K562 (cell line): Measurements from ENCODE around the gene DDC. TPM values are rescaled to one million over a fixed set of nuclear protein-coding genes. Genes with fewer than 3 reads are reported as not detected.
A peak's percentile ranks its signal among the peaks of the same experiment; 100 is the strongest.

Source experiments
- ARID1B ChIP-seq: fragments of 450-650 bp; IDR thresholded peaks from 2 replicates; pipeline ENCODE4 v1.6.1; 2016; ENCODE audit warnings: antibody characterized with exemption, mild to moderate bottlenecking, inconsistent platforms
- CREM ChIP-seq: IDR thresholded peaks from 2 replicates; pipeline ENCODE4 v1.6.1; 2014; ENCODE audit warnings: antibody characterized with exemption, low read depth
- ZNF316 ChIP-seq: fragments of 450-650 bp; IDR thresholded peaks from 2 replicates; pipeline ENCODE4 v1.6.1; 2016
- polyA plus RNA-seq, 8 experiments: library from polyadenylated mRNA; depleted of rRNA in 4 of 8; stranded (reverse) in 5 of 8; unstranded in 3 of 8; fragments of >200 nt; fragmentation: Nextera tagmentation in 2 of 8; fragmentation: Illumina TruSeq in 1 of 8; extraction: Ambion mirVana in 2 of 8; extraction: Trizol in 1 of 8; gene quantifications; 2 replicates each; pipeline versions ENCODE4 v1.2.1 to v1.2.3, GENCODE V29; 2011 to 2014; ENCODE audit warnings: inconsistent platforms in 1 of 8, missing spikeins in 1 of 8
- total RNA-seq, 7 experiments: library from RNA; depleted of rRNA in 6 of 7; stranded (reverse); fragments of >200 nt in 6 of 7; fragmentation: Illumina TruSeq in 2 of 7; extraction: Trizol in 2 of 7; gene quantifications; 2 replicates each; pipeline versions ENCODE4 v1.2.1 to v1.2.3, GENCODE V29; 2011 to 2021; ENCODE audit warnings: low replicate concordance in 1 of 7
- TF ChIP-seq, protein P1 (sequence below), 2 experiments: fragments of 450-650 bp in 1 of 2; sonication (generic) in 1 of 2; formaldehyde crosslinking in 1 of 2; IDR thresholded peaks in 1 of 2; conservative IDR thresholded peaks in 1 of 2; 2 replicates each; pipeline versions ENCODE4 v1.6.1 to v1.8.1; 2016 to 2023; ENCODE audit warnings: mild to moderate bottlenecking in 2 of 2, moderate library complexity in 2 of 2, inconsistent platforms in 1 of 2, missing genetic modification reagents in 1 of 2
- TF ChIP-seq, protein P2 (sequence below): sonication (generic); formaldehyde crosslinking; IDR thresholded peaks from 2 replicates; pipeline ENCODE4 v1.8.0; 2023; ENCODE audit warnings: mild to moderate bottlenecking, missing genetic modification reagents
- TF ChIP-seq, protein P3 (sequence below): IDR thresholded peaks from 2 replicates; pipeline ENCODE4 v1.6.1; 2012; ENCODE audit warnings: low read depth, low read length, improper control_type of control experiment, borderline replicate concordance

Gene DDC
- total and polyA plus RNA-seq, 9 of the 15 experiments (the other 6 are each of a cell fraction or from before 2014, with no cell fraction given) = not detected

DNA sequence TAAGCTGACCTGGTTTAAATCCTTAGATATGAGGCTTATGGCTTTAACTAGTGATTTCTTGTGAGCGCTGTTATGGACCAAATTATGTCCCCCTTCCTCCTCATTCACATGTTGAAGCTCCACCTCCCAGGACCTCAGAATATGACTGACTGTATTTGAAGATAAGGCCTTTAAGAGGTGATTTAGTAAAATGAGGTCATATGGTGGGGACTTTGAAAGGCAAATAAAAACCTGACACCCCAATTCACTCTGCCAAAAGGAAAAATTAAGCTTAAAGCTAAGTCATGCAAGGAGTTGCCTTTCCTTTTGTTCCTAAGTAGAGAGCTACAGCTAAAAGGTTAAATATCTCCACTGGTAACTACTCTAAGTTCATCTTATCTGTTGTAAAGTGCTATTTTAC, 78.7 kb downstream of the DDC start (continued):
- peak; percentile 49 for TF ChIP-seq ARID1B
- TF ChIP-seq CREM = 0 out of 2 replicates have a peak, but pooled peaks have one; percentile 10
- TF ChIP-seq, protein P1, sequence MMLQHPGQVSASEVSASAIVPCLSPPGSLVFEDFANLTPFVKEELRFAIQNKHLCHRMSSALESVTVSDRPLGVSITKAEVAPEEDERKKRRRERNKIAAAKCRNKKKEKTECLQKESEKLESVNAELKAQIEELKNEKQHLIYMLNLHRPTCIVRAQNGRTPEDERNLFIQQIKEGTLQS (IDR thresholded peaks at IDR 0.05) = peak; percentile 66
- TF ChIP-seq, protein P1 (CRISPR knock-in tag; conservative IDR thresholded peaks at IDR 0.05) = no peak
- TF ChIP-seq, protein P2, sequence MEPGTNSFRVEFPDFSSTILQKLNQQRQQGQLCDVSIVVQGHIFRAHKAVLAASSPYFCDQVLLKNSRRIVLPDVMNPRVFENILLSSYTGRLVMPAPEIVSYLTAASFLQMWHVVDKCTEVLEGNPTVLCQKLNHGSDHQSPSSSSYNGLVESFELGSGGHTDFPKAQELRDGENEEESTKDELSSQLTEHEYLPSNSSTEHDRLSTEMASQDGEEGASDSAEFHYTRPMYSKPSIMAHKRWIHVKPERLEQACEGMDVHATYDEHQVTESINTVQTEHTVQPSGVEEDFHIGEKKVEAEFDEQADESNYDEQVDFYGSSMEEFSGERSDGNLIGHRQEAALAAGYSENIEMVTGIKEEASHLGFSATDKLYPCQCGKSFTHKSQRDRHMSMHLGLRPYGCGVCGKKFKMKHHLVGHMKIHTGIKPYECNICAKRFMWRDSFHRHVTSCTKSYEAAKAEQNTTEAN (CRISPR knock-in tag) = no peak
- TF ChIP-seq, protein P3, sequence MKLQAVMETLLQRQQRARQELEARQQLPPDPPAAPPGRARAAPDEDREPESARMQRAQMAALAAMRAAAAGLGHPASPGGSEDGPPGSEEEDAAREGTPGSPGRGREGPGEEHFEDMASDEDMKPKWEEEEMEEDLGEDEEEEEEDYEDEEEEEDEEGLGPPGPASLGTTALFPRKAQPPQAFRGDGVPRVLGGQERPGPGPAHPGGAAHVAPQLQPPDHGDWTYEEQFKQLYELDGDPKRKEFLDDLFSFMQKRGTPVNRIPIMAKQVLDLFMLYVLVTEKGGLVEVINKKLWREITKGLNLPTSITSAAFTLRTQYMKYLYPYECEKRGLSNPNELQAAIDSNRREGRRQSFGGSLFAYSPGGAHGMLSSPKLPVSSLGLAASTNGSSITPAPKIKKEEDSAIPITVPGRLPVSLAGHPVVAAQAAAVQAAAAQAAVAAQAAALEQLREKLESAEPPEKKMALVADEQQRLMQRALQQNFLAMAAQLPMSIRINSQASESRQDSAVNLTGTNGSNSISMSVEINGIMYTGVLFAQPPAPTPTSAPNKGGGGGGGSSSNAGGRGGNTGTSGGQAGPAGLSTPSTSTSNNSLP = 0 out of 2 replicates have a peak, but pooled peaks have one; percentile 23
- peak; percentile 62 for TF ChIP-seq ZNF316
- TF ChIP-seq, all 486 proteins: peak for 18
